Activated T-helper 1 cell treated with anti-CD3 and anti-CD28 coated beads, Interleukin-12 subunit alpha, Interleukin-12 subunit beta, Interleukin-2, Interleukin-4 antibody, amounts not matched to agents 30 ng/mL and 10 ng/mL and 1 ng/mL, durations not matched to agents 14 hours and 24 hours and 36 hours (primary cell): Measurements from ENCODE around the gene STAG3. TPM values are rescaled to one million over a fixed set of nuclear protein-coding genes. Genes with fewer than 3 reads are reported as not detected.
"Not testable (repeated sequence)": the region's sequence is repeated elsewhere in the genome, so short reads cannot be mapped to it uniquely, and the experiment has no call there.

Experiments used
- DNase-seq: peaks from one replicate; pipeline ENCODE4 v3.0.0; 2021; ENCODE audit warnings: low spot score
- H3K27ac Mint-ChIP-seq: one replicate; pipeline ENCODE4 v1.8.0; 2021; ENCODE audit warnings: mild to moderate bottlenecking, mixed read lengths
- H3K27me3 Mint-ChIP-seq: one replicate; pipeline ENCODE4 v1.8.0; 2022; ENCODE audit warnings: mild to moderate bottlenecking, moderate library complexity, mixed read lengths; ENCODE audit not compliant: insufficient read depth
- H3K36me3 Mint-ChIP-seq: one replicate; pipeline ENCODE4 v1.8.0; 2021; ENCODE audit warnings: low read depth, mixed read lengths
- H3K4me1 Mint-ChIP-seq: one replicate; pipeline ENCODE4 v1.8.0; 2021; ENCODE audit warnings: low read depth, mixed read lengths
- H3K4me3 Mint-ChIP-seq: one replicate; pipeline ENCODE4 v1.8.0; 2021; ENCODE audit warnings: mild to moderate bottlenecking, moderate library complexity, mixed read lengths
- H3K9me3 Mint-ChIP-seq: one replicate; pipeline ENCODE4 v1.8.0; 2021; ENCODE audit warnings: mixed read lengths
- intact Hi-C: fragments of 100-400 bp; cut with micrococcal nuclease; formaldehyde crosslinking; loops from one replicate; pipeline ENCODE4 v1.15.1; 2024
- total RNA-seq: library from RNA; stranded (reverse); gene quantifications from 2 replicates; pipeline ENCODE4 v1.2.3, GENCODE V29; 2022

Gene STAG3
- total RNA-seq, 1 donor from 2014 or later: 25.0 TPM

DNA sequence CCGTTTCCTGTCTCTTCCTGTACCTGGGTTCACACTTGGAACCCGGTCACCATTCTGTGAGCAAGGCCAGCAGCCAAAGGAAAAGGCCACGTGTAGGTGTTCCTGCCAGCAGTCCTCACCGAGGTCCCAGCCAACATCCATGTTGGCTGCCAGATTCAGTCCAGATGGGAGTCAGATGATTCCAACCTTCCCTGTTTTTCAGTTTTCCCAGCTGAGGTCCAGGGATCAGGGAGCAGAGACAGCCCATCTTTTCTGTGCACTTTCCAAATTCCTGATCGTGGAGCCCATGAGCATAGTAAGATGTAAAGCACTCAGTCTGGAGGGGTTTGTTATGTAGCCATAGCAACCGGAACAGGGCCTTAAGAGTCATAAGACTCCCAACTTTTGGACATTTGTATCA, 38.2 kb downstream of the STAG3 start:
- Mint-ChIP-seq H3K4me3 (no peak overlapping the region), H3K9me3 (no peaks in the 10 kb centered on the region), H3K27ac (no peak overlapping the region), H3K4me1 (peaks cover 60% of the 10 kb centered on the region), H3K27me3 (no peaks in the 10 kb centered on the region), H3K36me3 (peaks cover 12% of the 10 kb centered on the region)
- intact Hi-C loops: no loop called here
- no peak for DNase-seq

- peak overlapping the region; percentile 95 for H3K27ac Mint-ChIP-seq
- H3K36me3 Mint-ChIP-seq: peaks cover 22% of the 10 kb centered on the region
- intact Hi-C loops: loop anchor here (1.0 kb wide), 4 partner anchors 9 to 86 kb away; partner anchors contain the start of genes GPC2 and STAG3
- H3K9me3 Mint-ChIP-seq, H3K27me3 Mint-ChIP-seq: not testable (repeated sequence)
- peaks cover 65% of the 10 kb centered on the region for H3K4me1 Mint-ChIP-seq
- peak; percentile 57 for DNase-seq
- peak overlapping the region; percentile 84 for H3K4me3 Mint-ChIP-seq
These were observed 40.2 kb downstream of the STAG3 start for GRCh38 chr7:100217934-100218333.

DNA sequence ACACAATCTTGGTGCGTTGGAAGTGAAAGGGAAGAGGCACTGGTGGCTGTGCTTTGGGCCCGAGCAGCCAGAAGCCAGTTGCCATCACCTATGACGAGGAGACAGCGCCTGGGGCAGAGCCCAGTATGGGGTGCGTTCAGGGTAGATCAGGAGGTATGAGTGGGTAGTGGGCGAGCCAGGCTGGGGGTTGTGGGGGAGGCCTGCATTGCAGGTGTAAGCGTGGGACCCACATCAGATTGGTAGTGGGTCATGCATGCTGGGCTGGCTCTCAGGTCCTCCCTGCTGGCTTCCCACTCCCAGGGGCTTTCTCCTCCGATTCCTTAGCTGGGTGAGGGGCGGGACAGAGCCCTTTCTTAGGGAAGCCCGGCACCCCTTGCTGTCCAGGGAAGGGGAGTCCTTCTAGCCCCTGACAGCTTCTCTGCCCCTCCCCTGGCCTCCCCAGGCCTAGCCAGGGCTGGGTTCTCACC, 41.6 kb downstream of the STAG3 start:
- no peak for DNase-seq
- Mint-ChIP-seq H3K9me3 (no peaks in the 10 kb centered on the region), H3K36me3 (peaks cover 33% of the 10 kb centered on the region), H3K27ac (peak overlapping the region; percentile 99), H3K4me1 (peaks cover 66% of the 10 kb centered on the region), H3K27me3 (no peaks in the 10 kb centered on the region), H3K4me3 (peak overlapping the region; percentile 96)
- intact Hi-C loops: no loop called here

DNA sequence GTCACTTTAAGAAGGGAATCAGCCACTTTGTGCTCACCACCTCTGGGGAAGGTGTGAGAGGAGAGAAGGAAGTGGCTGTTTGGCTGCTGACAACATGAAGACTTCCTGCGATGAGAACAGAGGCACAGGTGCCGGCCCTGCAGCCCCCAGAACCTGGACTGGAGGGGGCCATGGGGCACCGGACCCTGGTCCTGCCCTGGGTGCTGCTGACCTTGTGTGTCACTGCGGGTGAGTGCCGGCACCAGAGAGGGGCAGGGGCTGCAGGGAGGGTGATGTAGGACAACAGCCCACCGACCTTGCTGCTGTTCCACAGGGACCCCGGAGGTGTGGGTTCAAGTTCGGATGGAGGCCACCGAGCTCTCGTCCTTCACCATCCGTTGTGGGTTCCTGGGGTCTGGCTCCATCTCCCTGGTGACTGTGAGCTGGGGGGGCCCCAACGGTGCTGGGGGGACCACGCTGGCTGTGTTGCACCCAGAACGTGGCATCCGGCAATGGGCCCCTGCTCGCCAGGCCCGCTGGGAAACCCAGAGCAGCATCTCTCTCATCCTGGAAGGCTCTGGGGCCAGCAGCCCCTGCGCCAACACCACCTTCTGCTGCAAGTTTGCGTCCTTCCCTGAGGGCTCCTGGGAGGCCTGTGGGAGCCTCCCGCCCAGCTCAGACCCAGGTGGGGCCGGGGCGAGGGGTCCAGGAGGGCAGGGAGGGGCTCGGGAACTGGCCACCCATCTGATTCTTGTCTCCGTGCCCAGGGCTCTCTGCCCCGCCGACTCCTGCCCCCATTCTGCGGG, 42.3 kb downstream of the STAG3 start, which contains the start of gene PVRIG:
Gene PVRIG (plus strand): TSS at position 149 of the 785 bp plus-strand sequence. CDS start 22 bp downstream, at position 171.
- H3K27ac Mint-ChIP-seq: peak within 1 kb of the TSS; percentile 99
- peak within 1 kb of the TSS; percentile 96 for H3K4me3 Mint-ChIP-seq
- not testable (repeated sequence) for H3K9me3 Mint-ChIP-seq, H3K27me3 Mint-ChIP-seq
- peaks cover 36% of the 10 kb centered on the region for H3K36me3 Mint-ChIP-seq
- intact Hi-C loops: loop anchor here (2.0 to 5.0 kb wide), 3 partner anchors 52 to 177 kb away; no protein-coding TSS in a partner anchor
- peaks cover 66% of the 10 kb centered on the region for H3K4me1 Mint-ChIP-seq
- peak; percentile 24 for DNase-seq

DNA sequence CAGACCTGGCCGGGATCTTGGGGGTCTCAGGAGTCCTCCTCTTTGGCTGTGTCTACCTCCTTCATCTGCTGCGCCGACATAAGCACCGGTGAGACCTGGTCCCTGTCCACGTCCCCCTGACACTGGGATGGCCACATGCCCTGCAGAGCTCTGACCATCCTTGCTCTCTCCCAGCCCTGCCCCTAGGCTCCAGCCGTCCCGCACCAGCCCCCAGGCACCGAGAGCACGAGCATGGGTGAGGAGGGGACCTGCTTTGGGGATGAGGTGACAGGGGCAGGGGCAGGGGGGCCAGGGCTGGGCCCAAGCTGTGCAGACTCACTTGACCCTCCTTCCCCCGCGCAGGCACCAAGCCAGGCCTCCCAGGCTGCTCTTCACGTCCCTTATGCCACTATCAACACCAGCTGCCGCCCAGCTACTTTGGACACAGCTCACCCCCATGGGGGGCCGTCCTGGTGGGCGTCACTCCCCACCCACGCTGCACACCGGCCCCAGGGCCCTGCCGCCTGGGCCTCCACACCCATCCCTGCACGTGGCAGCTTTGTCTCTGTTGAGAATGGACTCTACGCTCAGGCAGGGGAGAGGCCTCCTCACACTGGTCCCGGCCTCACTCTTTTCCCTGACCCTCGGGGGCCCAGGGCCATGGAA, 43.0 kb downstream of the STAG3 start:
- Mint-ChIP-seq H3K36me3 (peaks cover 36% of the 10 kb centered on the region), H3K4me1 (peaks cover 59% of the 10 kb centered on the region), H3K27me3 (no peaks in the 10 kb centered on the region), H3K9me3 (no peaks in the 10 kb centered on the region), H3K4me3 (peak overlapping the region; percentile 96), H3K27ac (peak overlapping the region; percentile 99)
- no peak for DNase-seq
- intact Hi-C loops: loop anchor here (1.0 to 5.0 kb wide), 7 partner anchors 11 to 176 kb away; partner anchors contain the start of genes AP4M1, GPC2, LAMTOR4 and MCM7

GRCh38 chr7:100221231-100221718, 43.6 kb downstream of the STAG3 start:
- no peaks in the 10 kb centered on the region for H3K27me3 Mint-ChIP-seq
- H3K9me3 Mint-ChIP-seq: no peaks in the 10 kb centered on the region
- intact Hi-C loops: loop anchor here (1.0 to 5.0 kb wide), 7 partner anchors 12 to 176 kb away; partner anchors contain the start of genes AP4M1, GPC2, LAMTOR4 and MCM7
- peaks cover 60% of the 10 kb centered on the region for H3K4me1 Mint-ChIP-seq
- peaks cover 36% of the 10 kb centered on the region for H3K36me3 Mint-ChIP-seq
- peak; percentile 72 for DNase-seq
- peak overlapping the region; percentile 96 for H3K4me3 Mint-ChIP-seq
- H3K27ac Mint-ChIP-seq: peak overlapping the region; percentile 99

DNA sequence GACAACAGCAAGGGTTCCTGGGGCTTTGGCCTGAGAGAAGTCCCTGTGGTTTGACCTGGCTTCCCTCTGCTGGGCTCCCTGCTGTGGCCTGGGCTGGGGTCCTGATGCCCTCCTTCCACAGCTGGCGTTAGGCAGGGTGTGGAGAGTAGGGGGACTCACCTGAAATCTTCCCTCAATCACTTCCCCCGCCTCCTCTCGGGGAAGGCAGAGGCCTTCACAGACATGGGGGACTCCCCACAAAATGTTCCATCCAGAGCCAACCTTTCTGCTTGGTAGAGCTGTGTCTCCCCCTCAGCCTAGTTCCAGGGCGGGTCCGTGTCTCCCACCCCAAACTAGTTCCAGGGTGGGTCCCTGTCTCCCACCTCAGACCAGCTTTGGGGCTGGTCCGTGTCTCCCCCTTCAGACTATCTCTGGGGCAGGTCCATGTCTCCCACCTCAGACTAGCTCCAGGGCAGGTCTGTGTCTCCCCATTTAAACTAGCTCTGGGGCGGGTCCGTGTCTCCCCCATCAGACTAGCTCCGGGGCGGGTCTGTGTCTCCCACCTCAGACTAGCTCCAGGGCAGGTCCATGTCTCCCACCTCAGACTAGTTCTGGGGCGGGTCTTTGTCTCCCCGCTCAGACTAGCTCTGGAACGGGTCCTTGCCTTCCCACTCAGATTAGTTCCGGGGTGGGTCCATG, 44.2 kb downstream of the STAG3 start:
- H3K4me3 Mint-ChIP-seq: peak overlapping the region; percentile 96
- no peaks in the 10 kb centered on the region for H3K9me3 Mint-ChIP-seq
- no peak for DNase-seq
- no peaks in the 10 kb centered on the region for H3K27me3 Mint-ChIP-seq
- peaks cover 36% of the 10 kb centered on the region for H3K36me3 Mint-ChIP-seq
- peak overlapping the region; percentile 99 for H3K27ac Mint-ChIP-seq
- intact Hi-C loops: loop anchor here (1.0 to 5.0 kb wide), 7 partner anchors 13 to 175 kb away; partner anchors contain the start of genes AP4M1, GPC2, LAMTOR4 and MCM7
- H3K4me1 Mint-ChIP-seq: peaks cover 61% of the 10 kb centered on the region

GRCh38 chr7:100222445-100223132, 44.9 kb downstream of the STAG3 start:
- H3K27me3 Mint-ChIP-seq: no peaks in the 10 kb centered on the region
- DNase-seq: no peak
- no peaks in the 10 kb centered on the region for H3K9me3 Mint-ChIP-seq
- peak overlapping the region; percentile 99 for H3K27ac Mint-ChIP-seq
- peaks cover 38% of the 10 kb centered on the region for H3K36me3 Mint-ChIP-seq
- intact Hi-C loops: loop anchor here (5.0 kb wide), 1 partner anchor 50 kb away; no protein-coding TSS in a partner anchor
- peaks cover 55% of the 10 kb centered on the region for H3K4me1 Mint-ChIP-seq
- peak overlapping the region; percentile 96 for H3K4me3 Mint-ChIP-seq

DNA sequence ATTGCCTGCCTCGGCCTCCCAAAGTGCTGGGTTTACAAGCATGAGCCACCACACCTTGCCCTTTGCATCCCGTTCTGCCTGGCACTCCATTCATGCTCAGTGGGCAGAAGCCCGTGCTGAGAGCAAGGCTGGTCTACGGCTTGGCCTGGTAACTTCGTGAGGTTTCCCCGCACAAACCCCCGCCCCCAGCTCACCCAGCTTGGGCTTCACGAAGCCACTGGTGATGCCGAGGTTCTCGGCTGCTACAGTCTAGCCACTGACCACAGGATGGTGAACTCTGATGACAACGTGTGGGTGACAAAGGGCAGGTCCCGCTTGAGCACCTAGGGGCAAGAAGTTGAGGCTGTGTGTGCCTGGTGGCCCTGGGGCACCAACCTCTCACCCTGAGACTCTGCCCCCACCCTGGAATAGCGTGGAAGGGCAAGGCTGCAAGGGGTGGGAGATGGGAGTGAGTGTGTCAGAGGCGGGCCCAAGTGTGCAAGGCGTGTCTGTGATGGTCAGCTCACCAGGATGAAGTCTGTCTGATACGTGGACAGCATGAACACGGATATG, 45.7 kb downstream of the STAG3 start:
- peaks cover 37% of the 10 kb centered on the region for H3K36me3 Mint-ChIP-seq
- intact Hi-C loops: loop anchor here (5.0 kb wide), 1 partner anchor 49 kb away; no protein-coding TSS in a partner anchor
- not testable (repeated sequence) for DNase-seq

GRCh38 chr7:100224891-100225290, 47.2 kb downstream of the STAG3 start:
- peak overlapping the region; percentile 63 for H3K27ac Mint-ChIP-seq
- peak overlapping the region; percentile 45 for H3K4me3 Mint-ChIP-seq
- peaks cover 33% of the 10 kb centered on the region for H3K36me3 Mint-ChIP-seq
- H3K4me1 Mint-ChIP-seq: peaks cover 41% of the 10 kb centered on the region
- not testable (repeated sequence) for H3K27me3 Mint-ChIP-seq, DNase-seq, H3K9me3 Mint-ChIP-seq
- intact Hi-C loops: loop anchor here (5.0 kb wide), 1 partner anchor 47 kb away; no protein-coding TSS in a partner anchor

More for the DNA sequence above, 45.7 kb downstream of the STAG3 start:
- not testable (repeated sequence) for H3K27me3 Mint-ChIP-seq, H3K9me3 Mint-ChIP-seq
- peak overlapping the region; percentile 96 for H3K4me3 Mint-ChIP-seq
- H3K4me1 Mint-ChIP-seq: peaks cover 51% of the 10 kb centered on the region
- H3K27ac Mint-ChIP-seq: peak overlapping the region; percentile 66

- H3K9me3 Mint-ChIP-seq, intact Hi-C loops, H3K4me3 Mint-ChIP-seq, DNase-seq, H3K27ac Mint-ChIP-seq, H3K27me3 Mint-ChIP-seq: not testable (repeated sequence)
- Mint-ChIP-seq H3K36me3 (peaks cover 23% of the 10 kb centered on the region), H3K4me1 (peaks cover 10% of the 10 kb centered on the region)
These were observed 57.1 kb downstream of the STAG3 start for GRCh38 chr7:100234660-100235317.
